Activated CD4-positive, CD25-positive, alpha-beta regulatory T cell treated with anti-CD3 and anti-CD28 coated beads, Interleukin-2, amount 50 U/mL, for 72 hours (primary cell): Measurements from ENCODE around the gene PRSS1.
"Not testable (repeated sequence)": the region's sequence is repeated elsewhere in the genome, so short reads cannot be mapped to it uniquely, and the experiment has no call there.

ENCODE experiments used
- DNase-seq: peaks from one replicate; pipeline ENCODE4 v3.0.0; 2021

The PRSS1 gene

GRCh38 chr7:142749218-142749993 is at the start of gene PRSS1:
Gene PRSS1 (plus strand): TSS chr7:142749472. CDS start chr7:142749485, 13 bp downstream.
- no peak for DNase-seq

- not testable (repeated sequence) for DNase-seq
Observed at GRCh38 chr7:142700935-142701334, 48.3 kb upstream of the PRSS1 start.

DNA sequence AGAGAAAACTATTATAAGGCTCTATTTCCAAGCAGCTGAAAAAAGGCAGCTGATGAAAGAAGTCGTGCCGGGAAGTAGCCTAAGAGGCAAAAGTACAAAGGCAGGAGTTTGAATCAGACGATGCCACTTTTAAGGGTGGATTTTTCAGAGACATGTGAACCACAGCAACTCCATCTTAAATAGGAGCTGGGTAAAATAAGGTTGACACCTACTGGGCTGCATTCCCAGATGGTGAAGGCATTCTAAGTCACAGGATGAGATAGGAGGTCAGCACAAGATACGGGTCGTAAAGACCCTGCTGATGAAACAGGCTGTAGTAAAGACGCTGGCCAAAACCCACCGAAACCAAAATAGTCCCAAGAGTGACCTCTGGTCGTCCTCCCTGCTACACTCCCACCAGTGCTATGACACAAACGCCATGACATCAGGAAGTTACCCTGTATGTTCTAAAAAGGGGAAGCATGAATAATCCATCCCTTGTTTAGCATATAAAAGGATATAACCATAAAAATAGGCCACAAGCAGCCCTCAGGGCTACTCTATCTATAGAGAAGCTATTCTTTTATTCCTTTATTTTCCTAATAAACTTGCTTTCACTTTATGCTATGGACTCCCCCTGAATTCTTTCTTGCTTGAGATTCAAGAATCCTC is 45.5 kb upstream of the PRSS1 start:
- DNase-seq = no peak

GRCh38 chr7:142708726-142709125 is 40.5 kb upstream of the PRSS1 start:
- not testable (repeated sequence) for DNase-seq

DNA sequence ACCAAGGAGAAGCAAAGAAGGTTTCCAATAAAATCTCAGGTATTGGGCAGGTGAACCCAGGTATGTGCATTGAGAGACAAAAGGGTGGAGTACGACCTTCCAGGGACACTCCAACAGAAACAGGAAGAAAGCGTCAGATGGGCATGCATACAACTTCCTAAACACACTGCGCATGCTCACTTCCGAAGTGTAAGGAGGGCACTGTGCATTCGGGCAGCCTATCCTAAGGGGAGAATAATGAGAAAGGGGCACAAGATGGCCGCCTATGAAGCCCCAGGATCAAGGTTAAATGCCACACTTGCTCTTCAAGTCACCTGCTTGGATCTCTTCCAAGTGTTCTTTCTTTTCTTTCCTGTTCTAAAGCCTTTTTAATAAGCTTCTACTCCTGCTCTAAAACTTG is 39.4 kb upstream of the PRSS1 start:
- DNase-seq = no peak

DNA sequence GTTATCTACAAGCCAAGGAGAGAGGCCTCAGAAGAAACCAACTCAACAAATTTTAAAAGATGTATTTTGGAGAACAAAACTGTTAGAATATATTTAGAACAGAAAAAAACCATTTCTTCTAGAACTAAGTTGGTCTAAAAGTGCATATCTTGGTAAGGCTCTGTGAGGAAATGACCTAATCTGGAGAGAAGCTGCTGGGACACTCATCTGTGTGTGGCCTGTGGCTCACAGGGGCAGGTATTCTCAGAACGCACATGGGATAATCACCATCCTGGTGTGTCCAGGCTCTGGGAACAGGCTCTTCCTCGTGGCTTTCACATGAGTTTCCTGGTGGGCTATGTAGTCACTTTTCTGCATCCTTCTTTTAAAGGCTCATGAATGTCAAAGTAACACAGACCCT is 38.1 kb upstream of the PRSS1 start:
- DNase-seq = no peak

DNA sequence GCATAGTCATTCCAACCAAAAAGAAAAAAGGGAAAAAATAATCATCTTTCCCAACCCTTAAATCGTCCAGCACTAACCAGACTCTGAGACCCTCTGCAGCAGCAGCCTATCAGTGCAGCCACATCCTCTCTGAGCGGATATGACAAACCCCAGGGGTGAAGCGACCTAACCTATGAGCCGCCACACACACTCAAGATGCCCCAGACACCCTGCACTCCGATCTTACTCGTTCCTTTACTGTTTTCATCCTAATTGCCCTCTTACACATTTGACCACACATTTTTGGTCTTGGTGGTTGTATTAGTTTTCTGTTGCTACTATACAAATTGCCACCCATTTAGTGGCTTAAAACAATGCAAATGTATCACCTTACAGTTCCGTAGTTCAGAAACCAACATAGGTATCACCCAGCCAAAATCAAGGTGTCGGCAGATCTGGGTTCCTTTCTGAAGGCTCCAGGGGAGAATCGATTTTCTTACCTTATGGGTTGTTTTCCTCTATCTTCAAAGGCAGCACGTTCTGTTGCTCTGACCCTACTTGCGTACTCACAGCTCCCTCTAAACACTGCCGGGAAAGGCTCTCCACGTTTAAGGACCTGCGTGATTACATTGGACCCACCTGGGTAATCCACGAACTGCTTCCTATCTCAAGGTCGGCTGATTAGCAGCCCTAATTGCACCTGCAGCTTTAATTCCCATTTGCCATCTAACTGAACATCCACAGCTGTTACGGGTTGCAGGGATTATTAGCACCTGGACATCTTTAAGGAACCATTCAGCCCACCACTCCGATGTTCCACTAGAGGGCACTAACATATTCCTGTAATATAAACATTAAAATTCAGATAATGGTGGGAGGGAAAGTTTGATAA is 37.3 kb upstream of the PRSS1 start:
- no peak for DNase-seq

DNA sequence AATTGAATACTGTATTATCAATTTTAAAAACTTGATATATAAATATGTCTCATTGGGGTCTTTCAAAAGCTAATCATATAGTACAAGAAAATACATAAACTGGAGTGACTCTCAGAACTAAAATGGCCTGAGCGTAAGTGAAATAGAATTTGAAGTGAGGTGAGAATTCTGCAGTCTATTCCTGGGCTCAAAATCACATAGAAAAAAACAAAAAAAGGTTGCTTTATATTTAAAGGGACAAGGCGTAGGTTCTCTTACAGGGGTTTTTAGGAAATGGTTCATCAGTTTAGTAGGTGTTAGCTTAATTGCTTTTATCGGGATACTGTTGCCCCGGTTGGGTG is 36.7 kb upstream of the PRSS1 start:
- DNase-seq = no peak

DNA sequence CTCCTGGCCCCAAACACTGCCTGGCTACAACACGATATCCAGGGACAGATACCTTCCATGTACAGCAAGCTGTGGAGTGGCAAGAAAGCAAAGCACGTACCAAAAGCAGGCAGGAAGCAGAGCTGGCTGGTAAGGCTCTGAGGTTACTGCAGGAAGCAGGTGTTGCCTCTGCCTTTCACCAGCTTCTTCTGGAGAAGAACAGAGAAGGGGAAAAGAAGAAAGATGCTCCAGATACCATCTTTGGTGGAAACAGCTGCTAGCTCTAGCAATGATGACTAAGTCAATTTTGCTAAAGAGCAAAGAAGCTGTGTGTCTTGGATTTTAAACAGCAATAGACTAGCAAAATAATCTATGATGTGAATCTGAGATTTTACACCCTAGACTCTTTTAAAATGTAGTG is 34.9 kb upstream of the PRSS1 start:
- DNase-seq = no peak

- DNase-seq = no peak
Observed at GRCh38 chr7:142716596-142716995, 32.7 kb upstream of the PRSS1 start.

- DNase-seq = no peak
Observed at GRCh38 chr7:142717453-142717852, 31.8 kb upstream of the PRSS1 start.

- no peak for DNase-seq
Observed at GRCh38 chr7:142718313-142718712, 31.0 kb upstream of the PRSS1 start.

- no peak for DNase-seq
Observed at GRCh38 chr7:142720172-142720773, 29.0 kb upstream of the PRSS1 start.

GRCh38 chr7:142720986-142721385 is 28.3 kb upstream of the PRSS1 start:
- no peak for DNase-seq

GRCh38 chr7:142722248-142722794 is 27.0 kb upstream of the PRSS1 start:
- no peak for DNase-seq

GRCh38 chr7:142733271-142733670 is 16.0 kb upstream of the PRSS1 start:
- DNase-seq = no peak

- DNase-seq = no peak
Observed at GRCh38 chr7:142739923-142740492, 9.3 kb upstream of the PRSS1 start.

DNA sequence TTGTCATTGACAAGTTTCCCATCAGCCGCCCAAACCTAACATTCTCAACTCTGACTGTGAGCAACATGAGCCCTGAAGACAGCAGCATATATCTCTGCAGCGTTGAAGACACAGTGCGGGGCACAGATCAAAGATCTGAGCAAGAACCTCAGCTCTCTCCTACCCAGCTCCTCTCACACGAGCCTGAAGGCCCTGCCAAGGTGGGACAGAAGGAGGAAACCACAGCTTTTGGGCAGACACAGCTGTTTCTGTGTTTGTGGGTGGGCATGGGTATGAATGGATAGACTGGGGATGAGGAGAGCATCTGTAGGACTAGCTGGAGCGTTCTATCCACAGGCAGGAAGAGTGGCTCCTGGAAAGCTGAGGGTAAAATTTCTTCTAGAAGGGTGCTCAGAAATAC is 8.5 kb upstream of the PRSS1 start:
- DNase-seq = no peak

- DNase-seq = not testable (repeated sequence)
Observed at GRCh38 chr7:142741932-142742331, 7.3 kb upstream of the PRSS1 start.

GRCh38 chr7:142745091-142745635 is 4.1 kb upstream of the PRSS1 start:
- DNase-seq = no peak

GRCh38 chr7:142745745-142746144 is 3.5 kb upstream of the PRSS1 start:
- DNase-seq = no peak

GRCh38 chr7:142746264-142746663 is 3.0 kb upstream of the PRSS1 start:
- DNase-seq = no peak
